GM19455 (cell line): Measurements from ENCODE around the gene TUBA1A.
"Not testable (repeated sequence)": the region's sequence is repeated elsewhere in the genome, so short reads cannot be mapped to it uniquely, and the experiment has no call there.

Source experiments
- ATAC-seq: cut with Tn5 transposase; IDR thresholded peaks from one replicate; pipeline ENCODE4 v1.9.1; 2021; ENCODE audit not compliant: unreplicated experiment

Gene TUBA1A

DNA sequence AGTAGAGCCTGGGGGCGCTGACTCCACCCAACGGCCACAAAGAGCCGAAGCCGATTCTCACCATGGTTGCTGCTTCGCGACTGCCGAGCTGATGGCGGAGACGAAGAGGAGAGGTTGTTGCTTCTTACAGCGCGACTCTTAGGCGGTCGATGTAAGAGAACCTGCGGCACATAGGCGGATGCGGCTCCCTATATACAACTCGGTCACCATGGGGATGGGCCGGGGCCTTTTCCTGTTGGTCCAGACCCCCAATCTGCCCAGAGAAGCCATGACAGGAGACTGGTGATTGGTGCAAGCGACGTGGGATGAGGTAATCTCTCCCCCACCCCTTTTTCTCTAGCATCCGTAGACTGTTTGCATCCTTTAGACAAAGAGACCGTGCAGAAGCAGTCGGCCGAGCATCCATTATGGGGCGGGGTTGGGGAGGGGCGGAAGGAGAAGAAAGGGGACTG, at the start of gene TUBA1A:
TSS of gene TUBA1A (minus strand) at position 165 of the 452 bp plus-strand sequence. CDS start at position 64, 101 bp downstream.
- ATAC-seq: peak; percentile 87

DNA sequence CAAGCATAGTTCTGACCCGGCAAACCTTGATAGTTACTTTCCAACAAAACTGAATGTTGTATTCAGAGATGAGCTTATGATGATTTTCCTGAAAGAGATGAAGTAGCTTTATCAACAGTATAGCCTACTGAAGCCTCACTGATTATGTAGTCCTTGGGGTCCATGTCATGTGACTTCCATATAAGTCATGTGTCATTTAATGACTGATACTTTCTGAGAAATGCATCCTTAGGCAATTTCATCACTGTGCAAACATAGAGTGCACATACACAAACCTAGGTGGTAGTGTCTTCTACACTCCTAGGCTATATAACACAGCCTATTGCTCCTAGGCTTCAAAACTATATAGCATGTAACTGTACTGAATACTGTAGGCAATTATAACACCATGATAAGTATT, 47.5 kb upstream of the TUBA1A start:
- ATAC-seq: no peak

DNA sequence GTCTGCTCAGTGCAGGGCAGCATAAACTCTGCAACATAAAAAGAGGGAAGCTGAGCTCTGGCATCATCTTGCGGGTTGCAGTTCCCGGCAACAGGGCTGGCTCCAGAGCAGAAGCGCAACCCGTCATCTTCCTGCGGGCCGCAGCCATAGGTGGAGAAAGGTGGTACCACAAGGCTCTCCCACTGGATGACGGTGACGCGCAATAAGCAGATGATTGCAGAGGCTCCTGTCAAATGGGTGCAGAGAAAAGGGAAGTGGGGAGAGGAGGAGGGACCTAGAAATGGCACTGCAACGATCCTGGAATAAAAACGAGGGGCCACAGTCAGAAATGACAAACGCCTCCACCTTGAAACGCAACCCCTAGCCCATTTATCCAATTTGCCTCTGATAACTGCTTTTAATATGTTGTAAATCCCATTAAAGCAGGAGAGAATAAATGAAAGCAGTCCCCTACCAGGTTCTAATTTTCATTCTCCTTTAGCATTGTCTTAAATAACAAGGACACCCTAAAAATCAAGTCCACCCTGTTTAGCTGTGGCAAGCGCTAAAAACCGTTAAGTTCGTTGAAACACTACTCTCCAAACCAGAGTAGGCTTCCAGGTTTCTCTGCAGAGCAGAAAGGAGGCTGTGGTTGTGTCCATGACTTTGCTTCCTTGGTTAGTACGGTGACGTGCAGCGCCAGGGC, 45.1 kb upstream of the TUBA1A start:
- ATAC-seq: no peak

DNA sequence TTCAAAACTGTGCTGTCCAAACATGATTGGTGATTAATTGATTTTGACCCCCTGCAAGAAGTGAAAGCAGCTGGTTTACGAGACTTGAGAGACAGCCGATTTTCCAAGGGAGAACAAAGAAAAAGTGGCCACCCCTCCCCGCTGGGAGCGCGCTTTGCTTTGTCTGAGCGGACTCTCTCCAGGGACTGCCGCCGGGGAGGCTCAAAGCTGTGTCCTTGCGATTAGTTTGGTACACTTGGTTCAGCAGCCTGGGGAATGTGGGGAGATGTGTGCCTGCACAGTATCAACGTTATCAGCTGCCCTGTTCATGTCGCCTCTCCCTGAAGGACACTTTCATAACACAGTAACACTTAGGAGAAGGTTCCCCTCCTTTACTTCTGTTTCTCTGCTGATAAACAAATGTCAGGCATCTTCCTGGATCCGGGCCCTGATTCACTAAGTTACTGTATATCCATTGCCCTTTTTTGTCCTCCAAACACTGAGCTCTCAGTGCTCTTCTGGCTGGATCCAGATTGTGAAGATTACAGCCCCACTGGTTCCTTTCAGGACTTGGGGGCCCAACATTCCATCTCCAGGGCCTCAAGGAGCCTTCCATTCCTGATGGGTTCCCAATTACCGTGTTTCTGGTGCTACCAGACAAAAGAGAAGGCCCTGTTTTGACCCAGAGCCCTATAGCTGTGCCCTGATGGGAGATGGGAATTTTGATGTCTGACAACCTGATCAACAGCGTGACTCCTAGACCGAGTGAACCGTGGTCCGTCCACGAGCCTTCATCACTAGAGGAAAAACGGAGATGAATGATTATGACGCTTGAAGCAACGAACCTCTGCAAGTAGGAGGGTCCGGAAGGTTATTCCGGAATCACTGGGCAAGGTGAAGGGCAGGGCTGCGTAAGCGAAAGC, 44.3 kb upstream of the TUBA1A start:
- no peak for ATAC-seq

DNA sequence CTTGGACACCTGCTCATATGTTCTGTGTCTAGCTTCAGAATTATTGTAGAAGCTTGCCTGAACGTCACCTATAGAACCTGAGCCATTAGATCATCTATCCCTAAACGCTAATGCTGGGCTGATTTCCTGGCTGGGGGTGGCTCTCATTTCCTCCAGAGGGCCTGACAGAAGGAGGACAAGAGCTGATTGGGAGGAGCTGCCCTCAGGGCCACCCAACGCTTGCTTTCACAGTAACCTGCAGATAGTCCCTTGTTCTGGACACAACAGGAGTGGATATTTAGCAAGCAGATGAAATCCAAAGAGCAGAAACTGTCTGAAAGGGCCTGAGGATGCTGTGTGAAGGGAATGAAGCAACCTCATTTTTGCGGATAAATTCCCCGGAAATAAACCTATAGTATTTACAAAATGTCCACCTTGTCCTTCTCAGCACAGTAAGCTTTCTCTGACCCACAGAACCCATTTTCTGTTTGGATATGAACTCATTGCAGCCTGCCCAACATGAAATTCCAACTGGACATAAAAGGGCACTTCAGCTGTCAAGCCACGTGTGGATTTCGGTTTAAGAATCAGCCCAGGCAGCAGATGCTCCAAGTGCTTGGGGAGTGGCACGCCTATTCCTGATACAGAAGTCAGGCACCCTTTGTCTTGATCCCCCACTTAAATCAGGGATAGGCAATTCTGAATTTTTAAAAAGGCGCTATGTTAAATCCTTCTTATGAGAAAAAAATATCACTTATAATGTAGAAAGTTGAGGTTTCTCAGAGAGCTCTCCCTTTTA, 43.2 kb upstream of the TUBA1A start:
- ATAC-seq: no peak

DNA sequence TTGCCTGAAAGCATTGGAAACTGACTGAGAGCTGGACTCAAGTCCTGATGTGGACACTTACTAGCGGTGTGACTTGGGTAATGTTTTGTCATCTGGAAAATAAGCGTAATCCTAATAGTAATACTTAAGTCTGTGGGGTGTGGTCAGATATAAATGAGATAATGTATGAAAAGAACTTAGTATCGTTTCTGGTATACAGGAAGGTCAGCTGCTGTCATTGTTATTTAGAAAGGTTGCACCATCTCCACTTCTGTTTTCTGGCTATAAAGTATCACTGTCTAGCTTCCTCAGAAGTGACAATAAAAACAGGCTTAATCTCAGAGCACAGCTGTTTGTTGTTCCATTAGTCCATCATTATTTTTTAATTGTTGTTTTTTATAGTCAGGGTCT, 41.9 kb upstream of the TUBA1A start:
- no peak for ATAC-seq

DNA sequence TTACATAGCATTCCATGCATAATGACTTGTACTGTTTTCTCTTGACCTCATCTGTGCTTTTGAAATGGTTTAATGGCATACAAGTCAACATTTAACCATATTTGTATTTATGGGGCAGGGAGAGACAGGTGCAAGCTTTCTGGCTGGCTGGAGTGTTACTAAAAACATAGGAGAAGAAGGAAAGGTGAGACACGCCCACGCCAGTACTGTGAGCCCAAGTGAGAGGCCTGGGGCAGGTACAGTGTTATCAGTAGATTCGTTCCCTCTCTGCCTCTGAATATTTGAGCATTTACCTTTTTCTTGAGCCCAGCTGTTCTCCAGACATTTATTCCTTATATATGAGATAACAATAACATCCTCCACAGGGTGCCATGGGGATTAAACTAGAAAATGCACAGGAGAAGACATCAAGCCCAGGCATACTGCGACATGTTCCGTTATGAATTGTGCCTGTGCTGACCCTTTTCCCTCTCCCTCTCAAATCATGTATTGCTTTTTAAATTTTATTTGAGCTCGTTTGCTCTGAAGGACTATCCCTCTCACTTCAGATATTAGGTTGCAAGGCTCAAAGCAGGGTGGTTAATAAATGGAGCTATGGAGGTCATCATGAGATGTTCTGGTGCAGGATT, 41.4 kb upstream of the TUBA1A start:
- no peak for ATAC-seq

DNA sequence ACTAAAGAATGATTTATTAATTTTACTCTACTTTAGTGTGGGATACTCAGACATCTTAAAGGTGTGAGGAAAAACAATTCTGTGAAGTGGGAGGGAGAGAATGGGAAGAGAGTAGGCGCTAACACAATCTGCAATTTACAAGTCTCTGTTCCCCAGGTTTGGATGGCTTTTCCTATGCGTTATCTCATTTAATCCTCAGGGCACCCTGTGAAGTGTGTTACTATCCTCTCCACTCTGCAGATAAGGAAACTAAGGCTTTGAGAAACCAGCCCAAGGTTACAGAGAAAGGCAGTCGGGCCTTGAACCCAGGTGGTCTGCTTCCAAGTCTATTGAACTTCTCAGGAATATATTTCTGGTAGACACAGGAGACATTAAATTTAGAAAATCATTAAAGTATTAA, 39.8 kb upstream of the TUBA1A start:
- ATAC-seq: no peak

DNA sequence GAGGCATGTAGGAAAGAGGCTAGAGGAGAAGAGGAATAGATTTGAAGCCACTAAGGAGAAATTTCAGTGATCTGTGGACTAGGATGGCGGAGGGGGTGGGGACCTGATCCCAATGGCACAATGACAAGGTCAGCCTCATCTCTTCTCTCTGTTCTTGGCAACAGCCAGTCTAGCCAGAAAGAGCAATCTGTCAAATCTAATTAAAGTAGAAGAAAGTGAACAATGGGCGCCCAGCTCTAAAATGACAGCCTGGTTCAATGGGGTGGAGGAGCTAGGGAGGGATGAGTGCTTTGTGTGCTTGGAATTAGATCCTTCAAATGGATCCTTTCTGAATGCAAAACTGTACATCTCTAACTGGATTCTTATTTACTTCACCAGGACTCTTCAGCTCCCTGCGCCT, 38.8 kb upstream of the TUBA1A start:
- ATAC-seq: no peak

DNA sequence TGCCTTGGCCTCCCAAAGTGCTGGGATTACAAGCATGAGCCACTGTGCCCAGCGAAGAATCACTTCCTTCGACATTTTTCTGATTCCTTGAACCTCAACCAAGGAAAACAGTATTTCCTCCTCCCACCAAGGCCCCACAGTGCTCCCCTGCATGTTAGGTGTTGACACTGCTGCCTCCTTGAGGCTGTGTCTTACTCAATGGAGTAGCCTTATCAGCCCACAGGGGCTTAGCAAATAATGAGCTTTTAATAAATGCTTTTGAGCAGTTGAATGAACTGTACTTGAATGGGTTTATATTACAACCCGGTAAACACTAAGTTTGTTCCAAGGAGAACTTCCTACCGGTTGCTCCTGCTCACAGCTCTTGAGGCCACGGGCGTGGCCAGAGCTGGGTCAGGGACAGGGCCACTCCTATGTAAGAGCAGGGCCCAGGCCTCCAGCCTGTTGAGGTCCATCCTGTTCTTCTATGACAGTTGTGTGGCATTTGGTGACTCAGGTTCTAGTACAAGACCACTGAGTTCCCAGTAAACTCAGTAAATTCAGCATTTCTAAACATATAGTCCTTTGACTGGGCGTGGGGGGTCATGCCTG, 36.8 kb upstream of the TUBA1A start:
- ATAC-seq: no peak

DNA sequence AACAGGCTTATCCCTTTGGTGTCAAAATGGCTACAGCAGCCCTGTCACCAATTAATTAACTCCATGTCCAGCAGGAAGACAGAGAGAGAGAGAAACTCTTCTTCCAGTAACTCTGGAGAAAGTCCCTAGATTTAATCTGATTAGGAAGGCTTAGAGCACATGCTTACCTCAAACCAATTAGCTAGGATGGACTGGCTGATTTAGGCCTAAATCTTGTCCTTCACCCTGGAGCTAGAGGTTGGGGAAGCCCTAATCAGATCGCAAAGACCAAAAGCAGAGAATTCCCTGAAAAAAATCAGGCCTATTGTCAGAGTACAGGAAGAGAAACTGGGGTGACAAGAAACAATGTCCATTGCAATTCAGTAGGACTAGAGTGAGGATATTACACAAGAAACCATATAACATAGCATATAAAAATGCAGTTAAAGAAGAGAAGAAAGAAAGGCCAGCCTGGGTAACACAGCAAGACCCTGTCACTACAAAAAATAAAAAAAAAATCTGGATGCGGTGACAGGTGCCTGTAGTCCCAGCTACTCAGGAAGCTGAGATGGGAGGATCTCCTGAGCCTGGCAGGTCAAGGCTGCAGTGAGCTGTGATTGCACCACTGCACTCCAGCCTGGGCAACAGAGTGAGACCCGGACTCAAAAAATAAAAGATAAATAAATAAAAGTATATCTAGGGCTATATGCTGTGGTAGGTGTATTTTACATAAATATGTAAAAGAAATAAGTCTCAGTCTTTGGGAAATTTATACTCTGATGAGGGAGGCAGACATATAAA, 34.9 kb upstream of the TUBA1A start:
- ATAC-seq: no peak

DNA sequence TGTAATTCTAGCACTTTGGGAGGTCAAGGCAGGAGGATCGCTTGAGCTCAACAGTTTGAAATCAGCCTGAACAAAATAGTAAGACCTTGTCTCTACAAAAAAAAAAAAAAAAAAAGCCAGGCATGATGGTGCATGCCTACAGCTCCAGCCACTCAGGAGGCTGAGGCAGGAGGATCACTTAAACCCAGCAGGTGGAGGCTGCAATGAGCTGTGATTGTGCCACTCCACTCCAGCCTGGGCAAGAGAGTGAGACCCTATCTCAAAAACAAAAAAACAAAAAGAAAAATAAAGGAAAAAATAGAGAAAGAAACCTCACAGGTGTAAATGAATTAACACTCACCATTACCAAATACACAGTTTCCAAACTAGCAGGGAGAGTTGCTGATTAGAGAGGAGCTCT, 34.2 kb upstream of the TUBA1A start:
- ATAC-seq: no peak

DNA sequence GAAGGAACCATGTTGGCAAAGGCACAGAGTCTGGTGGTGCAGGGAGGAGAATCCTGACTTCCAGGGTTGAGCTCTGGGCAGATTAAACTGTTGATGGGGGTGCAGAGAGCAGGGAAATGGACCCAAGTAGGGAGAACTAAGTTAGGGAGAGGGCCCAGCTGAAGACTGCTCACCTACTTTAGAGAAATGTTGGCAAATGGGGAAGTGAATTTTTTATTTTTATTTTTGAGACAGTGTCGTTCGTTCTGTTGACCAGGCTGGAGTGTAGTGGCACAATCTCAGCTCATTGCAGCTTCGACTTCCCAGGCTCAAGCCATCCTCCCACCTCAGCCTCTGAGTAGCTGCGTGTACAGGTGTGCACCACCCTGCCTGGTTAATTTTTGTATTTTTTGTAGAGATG, 32.1 kb upstream of the TUBA1A start:
- no peak for ATAC-seq

DNA sequence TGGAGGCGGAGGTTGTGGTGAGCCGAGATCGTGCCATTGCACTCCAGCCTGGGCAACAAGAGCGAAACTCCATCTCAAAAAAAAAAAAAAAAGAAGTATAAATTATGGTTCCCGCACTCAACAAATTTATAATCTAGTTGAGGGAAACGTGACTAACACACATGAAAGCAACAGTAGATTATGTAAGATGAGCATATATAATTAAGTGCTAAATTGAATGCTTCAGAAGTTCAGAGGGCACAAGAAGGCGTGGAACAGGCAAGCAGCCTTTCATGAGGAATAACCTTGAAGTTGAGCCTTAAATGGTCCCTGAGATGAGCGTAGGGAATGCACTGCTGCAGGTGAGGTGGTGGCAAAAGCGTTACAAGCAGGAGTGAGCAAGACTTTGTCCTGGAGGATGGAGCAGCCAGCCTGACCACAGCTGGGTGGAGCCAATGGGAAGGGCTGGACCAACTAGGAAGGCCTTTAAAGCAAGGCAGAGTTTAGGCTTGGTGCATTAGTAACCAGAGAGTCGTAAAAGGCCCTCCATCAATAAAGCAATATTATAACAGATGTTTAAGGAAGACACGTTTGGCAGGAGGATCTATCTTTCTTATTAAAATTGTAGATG, 30.6 kb upstream of the TUBA1A start:
- no peak for ATAC-seq

DNA sequence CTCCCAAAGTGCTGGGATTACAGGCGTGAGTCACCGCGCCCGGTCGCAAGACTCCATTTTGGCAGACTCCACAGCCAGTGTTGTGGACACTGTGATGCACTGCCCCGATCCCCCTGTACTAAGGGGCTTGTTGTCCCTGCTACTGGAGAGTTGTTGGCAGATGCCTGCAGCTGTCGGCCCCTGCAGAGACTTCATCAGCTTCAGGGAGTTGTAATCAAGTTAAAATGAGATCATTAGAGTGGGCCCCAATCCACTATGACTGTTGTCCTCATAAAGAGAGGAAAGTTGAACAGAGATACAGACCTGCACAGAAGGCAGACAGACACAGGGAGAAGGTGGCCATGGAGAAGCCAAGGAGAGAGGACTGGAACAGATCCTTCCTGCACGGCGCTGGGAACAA, 23.7 kb upstream of the TUBA1A start:
- no peak for ATAC-seq

DNA sequence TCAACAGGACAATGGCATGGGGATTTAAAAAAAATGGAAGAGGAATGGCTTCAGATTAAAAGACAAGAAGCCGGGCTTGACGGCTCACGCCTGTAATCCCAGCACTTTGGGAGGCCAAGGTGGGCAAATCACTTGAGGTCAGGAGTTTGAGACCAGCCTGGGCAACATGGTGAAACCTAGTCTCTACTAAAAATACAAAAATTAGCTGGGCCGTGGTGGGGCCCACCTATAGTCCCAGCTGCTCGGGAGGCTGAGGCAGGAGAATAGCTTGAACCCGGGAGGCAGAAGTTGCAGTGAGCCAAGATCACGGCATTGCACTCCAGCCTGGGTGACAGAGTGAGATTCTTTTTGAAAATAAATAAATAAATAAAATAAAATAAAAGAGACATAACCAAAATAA, 21.8 kb upstream of the TUBA1A start:
- ATAC-seq: not testable (repeated sequence)

DNA sequence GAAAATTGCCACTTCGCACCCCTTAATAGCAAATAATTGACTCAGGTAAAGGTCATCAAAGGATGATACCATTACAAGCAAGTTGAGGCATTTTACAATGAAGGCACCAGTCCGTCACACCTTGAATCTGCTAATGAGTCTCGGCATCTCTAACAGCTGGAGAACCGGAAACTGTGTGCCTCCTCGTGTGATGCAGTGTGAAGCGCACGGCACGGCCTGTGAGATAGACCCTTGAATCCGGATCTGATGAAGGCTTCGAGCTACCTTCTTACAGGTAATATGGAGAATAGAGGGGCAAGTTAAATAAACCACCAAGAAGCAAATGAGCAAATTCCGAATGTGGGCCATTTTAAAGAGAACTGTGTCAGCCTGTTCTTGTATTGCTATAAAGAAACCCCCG, 19.8 kb upstream of the TUBA1A start:
- ATAC-seq: no peak

DNA sequence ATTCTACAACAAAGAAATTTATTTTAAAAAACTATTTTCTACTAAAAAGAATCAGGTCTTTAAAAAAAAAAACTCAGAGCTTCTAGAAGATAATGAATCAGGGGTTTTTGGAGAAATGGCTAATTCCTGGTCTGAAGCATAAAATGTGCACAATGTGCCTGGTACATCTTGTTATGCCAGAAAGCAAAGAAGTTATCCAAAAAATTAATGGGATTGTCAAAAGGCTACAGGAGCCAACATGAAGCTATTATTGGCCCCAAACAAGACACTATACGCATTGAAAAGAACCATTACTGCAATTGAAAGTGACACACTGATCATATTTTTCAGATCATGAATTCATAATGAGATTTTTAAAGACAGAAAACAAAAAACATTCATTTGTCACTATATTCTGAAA, 19.3 kb upstream of the TUBA1A start:
- no peak for ATAC-seq

DNA sequence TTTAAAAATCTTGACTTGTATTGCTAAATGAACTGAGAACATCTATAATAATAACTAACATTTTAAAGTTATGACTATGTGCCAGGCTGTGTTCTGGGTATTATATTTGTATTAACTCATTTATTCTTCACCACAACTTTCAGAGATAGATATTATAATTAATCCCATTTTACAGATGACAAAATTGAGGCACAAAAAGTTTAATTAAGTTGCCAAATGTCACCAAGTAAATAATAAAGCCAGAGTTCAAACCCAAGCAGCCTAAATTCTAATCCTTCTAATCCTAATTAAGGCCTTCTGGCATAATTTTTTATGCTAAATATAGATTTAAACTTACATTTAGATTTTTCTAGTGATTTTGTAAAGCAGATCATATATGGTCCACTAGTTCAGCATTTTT, 17.5 kb upstream of the TUBA1A start:
- no peak for ATAC-seq
